GM19467 (cell line): ENCODE measurements around the gene FBN1.

Source experiments
- ATAC-seq: cut with Tn5 transposase; IDR thresholded peaks from one replicate; pipeline ENCODE4 v1.9.1; 2021; ENCODE audit warnings: mild to moderate bottlenecking, moderate library complexity; ENCODE audit not compliant: unreplicated experiment

The FBN1 gene

GRCh38 chr15:48624700-48625099 lies 20.8 kb downstream of the FBN1 start:
- no peak for ATAC-seq

- no peak for ATAC-seq
Observed at GRCh38 chr15:48623456-48623855, 22.1 kb downstream of the FBN1 start.

GRCh38 chr15:48622237-48622636 lies 23.3 kb downstream of the FBN1 start:
- no peak for ATAC-seq

GRCh38 chr15:48619446-48619845 lies 26.1 kb downstream of the FBN1 start:
- no peak for ATAC-seq

- ATAC-seq = no peak
Observed at GRCh38 chr15:48617619-48618018, 27.9 kb downstream of the FBN1 start.

DNA sequence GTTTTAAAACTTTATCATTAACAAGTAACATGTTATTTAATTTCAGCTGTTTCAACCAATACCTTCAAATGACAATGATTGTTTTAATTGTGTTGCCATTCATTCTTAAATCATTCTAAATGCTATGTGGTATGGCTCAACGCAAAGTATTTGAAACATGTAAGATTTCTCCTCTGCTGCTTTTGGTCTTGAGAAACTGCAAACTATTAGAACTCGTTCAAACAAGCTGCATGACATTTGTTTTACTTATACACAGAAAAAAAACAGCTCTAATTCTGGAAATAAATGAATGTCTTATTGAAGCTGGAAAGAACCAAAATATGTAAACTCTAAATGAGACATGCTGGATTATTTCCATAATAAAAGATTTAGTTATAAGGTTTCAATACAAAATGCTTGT lies 29.3 kb downstream of the FBN1 start:
- ATAC-seq = no peak

- no peak for ATAC-seq
Observed at GRCh38 chr15:48614051-48614450, 31.5 kb downstream of the FBN1 start.

DNA sequence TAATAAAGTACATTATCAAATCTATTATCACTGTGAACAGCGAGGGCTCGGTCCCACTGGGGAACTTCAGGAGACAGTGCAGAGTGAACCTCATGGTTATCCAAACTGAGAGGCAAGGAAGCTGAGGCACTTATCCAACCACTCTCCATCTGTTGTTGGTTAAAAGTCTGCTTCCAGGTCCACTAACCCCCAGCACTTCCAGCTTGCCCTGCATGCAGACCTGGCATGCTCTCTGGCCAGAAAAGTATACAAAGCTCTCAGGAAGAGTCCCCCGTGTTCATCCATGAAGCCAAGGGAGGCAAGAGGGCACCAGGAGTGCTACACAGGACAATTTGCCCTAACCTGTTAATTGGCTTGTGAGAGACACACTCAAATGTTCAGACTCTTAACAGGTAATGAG lies 36.0 kb downstream of the FBN1 start:
- ATAC-seq = no peak

- ATAC-seq = no peak
Observed at GRCh38 chr15:48607846-48608245, 37.7 kb downstream of the FBN1 start.

DNA sequence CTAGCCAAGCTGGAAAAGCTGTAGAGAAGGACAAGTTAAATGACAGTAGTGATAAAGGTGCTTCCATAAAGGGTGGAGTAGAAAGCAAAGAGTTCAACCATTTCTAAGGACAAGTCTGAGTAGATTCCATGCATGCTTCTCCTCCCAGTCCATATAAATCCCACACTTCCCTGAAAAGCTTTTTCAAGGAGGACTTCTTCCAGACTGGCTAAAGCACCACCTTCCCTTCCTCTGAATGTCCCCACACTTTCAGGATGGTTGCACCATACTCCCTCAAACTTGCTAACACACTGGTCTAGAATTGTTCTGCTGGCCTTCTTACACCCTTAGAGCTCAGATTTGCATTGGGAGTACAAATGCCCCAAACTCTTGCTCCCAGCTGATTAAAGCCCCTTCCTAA lies 40.9 kb downstream of the FBN1 start:
- no peak for ATAC-seq

DNA sequence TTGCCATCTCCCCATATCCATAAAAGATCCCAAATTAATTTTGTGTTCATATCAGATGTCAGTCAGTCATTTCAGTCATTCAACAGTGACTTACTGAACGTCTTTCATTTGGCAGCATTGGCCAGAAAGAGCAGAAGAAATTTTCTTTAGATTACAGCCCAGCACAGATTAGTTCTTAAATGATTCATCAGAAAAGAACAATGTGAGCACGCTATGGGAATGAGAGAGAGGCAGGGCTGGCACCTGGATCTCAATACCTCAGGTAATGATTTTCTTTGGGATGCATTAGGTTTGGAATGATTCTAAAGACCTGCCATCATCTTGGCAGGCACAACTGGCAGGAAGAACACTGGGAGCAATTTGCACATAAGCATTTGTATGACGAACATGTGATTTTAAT lies 41.6 kb downstream of the FBN1 start:
- ATAC-seq = no peak

DNA sequence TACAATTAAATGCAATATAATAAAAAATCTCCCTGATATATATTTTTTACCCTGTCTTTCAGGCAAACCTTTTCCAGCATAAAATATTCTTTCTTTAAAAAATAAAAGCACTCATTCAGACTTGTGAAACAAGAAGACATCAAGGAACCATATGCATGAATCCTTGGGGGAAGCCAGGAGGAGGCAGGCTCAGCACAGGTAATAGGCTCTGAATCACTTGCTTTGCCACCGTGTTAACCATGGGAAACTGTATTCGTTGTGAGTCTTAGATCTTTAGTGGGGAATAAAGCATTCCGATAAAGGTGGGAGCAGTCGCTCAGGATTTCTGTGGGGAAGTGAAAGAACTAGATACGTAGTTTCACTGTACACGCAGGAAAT lies 42.4 kb downstream of the FBN1 start:
- ATAC-seq = no peak

- ATAC-seq = no peak
Observed at GRCh38 chr15:48602358-48603122, 43.0 kb downstream of the FBN1 start.

DNA sequence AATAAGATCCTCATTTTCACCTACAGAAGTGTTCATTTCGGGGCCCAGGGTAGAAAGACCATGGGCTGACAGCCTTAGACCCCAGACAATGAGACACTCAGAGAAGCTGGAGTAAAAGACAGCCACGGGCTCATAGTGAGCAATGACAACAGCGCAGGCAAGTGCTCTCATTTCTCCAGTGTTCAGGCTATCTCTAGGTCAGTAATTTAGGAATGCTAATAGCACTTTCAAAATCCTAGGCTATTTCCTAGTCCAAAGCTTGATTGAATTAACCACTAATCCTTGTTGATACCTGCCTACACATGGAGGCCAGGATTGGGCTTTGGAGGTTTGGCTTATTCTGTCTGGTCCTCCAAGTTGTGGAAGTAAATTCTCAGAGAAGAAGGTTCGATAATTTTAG lies 44.4 kb downstream of the FBN1 start:
- no peak for ATAC-seq

DNA sequence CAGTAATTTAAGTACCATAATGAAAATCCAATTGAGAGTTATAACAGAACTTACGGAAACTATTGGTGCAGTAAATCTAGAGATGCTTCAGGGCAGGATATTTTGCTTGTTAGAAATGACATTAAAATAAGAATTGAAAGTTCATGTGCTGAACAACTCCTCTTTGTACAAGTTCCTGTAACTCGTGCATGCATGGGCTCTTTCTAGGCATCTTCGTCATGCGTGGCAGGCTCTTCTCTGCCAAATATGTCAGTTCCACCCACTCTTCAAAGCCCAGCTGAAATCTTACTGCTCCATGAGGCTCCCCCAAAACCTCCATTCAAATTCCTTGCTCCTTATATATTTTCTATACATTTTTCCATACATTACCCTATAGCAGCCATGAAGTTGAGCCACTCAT lies 48.7 kb downstream of the FBN1 start:
- no peak for ATAC-seq

- ATAC-seq = peak; percentile 39
Observed at GRCh38 chr15:48596415-48596814, 49.1 kb downstream of the FBN1 start.

DNA sequence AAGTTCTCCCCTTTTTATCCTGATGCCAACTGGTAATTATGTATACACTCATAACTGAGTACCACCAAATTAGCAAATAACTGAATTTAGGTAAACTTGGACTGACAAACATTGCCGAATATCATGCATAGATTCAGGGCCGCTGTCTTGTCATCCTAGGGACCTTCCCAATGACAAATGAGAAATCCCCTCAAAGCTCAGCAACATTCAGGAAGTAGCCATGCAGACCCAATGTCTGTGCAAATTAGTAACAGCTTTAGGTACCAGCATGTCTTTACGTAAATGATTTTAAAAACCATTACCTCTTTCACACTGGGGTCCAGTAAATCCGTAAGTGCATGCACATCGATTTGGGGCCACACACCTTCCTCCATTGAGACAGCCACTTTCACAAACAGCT lies 49.5 kb downstream of the FBN1 start:
- ATAC-seq = peak; percentile 37

DNA sequence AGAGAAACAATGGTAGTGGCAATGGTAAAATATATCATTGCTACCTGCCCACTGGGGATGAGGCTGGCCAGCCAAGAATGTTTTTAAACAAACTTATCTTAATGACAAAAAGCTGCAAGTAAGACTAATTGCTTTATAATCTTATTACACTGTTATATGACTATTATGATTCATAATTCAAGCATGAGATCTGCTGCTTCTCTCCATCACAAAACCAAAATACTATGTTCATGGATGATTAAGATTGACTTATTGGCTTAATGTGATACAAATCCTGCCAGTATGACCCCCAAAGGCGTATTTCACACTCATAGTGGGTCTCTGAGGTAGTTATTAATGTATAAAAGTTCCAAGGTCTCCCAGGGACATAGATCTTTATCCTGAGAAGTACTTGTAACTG lies 52.6 kb downstream of the FBN1 start:
- ATAC-seq = no peak

DNA sequence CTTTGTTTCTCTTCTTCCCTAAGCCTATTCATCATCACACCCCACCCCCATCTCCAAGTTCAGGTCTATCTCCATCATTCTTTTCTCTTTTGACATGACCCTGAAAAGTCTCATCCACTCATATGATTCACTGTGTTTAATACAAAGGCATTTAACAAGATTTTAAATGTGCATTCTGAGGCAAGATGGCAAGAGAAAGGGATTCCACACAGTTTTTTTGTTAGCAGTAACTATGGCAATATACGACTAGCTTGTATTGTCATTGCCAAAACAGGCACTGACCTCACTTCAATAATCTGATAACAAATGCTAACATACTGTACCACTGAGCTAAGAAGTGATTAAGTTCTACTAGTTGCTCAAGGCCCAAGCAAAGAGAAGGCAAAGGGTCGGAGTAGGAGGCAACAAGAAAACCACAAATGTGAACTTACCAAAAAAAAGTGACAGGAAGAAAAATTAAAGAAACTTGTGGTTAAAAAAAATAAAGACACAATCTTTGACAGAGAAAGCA lies 53.2 kb downstream of the FBN1 start:
- no peak for ATAC-seq

- no peak for ATAC-seq
Observed at GRCh38 chr15:48590723-48591122, 54.8 kb downstream of the FBN1 start.

GRCh38 chr15:48584812-48585563 lies 60.5 kb downstream of the FBN1 start:
- ATAC-seq = no peak

DNA sequence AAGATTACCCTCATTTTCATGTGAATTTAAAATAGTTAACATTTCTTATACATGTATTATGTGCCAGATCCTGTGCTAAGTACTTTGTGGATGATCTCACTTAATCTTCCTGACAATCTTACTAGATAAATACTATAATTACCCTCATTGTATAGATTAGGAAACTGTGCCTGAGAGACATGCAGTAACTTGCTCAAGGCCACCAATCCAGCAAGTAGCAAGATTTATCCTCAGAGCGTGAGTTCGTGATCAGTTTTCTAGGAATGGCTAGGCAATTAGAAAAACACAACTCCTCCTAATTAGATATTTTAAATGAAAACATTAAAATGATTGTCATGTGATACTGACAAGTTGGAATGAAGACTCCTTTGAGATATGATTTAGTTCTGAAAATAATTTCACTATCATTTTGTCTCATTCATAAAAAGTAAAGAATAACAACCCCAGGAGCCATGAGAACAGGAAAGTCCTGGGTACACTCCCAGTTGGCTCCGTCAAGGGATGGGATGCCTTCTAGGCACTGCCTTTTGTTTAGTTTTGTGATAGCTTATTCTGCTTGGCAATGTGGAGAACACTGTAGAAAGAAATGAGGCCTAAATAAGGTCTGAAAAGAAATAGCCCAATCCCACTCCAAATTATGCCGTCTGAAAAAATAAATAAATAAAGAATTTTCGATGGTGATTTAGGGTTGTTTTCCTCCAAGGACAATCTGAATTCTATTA lies 61.3 kb downstream of the FBN1 start:
- no peak for ATAC-seq
